ENCODE results near the gene SGO1. TPM values are rescaled to one million over a fixed set of nuclear protein-coding genes. Genes with fewer than 3 reads are reported as not detected.

Gene SGO1
- total RNA-seq = 10.3 and 16.6 TPM in 2 replicates

DNA sequence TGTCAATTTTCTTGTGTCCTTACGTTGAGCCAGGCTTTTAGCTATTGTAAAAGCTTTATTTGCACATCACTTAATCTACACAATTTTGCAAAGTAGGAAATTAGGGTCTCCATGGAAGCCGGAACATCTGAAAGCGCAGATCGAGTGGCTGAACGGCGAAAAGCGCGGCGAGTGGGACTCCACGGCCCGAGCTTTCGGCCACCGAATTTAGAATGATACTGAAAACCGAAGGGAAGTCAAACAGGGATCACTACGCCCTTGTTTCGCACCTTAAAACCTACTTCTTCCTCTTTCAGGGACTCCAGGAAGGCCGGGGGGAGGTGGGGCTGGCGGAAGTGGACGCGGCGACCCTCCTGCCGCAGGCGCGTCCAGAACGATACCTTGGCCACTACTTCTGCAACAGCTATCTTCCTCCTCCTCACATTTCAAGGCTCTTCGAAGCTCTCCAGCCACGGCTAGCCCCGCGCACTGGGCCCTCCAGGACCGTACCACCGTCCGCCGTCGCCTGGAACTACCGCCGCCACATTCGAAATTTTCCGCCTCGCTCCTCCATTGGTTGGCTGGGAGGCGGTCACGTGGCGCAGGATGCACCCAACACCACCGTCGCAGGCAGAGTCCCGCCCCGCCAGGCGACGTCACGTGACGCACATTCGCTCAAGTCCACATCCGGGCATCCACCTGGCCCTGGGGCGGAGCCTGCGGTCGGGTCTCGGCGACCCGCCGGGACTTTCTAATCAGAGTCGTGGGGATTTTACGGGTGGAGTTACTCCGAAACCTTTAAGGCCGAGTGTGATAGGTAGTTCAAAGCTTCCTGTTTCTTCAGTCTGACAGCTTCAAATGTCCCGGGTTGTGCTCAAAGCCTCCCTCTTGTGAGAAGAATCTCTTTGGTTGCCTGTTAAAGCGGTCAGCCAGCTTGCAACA is at the start of gene SGO1:
TSS of gene SGO1 (minus strand) at position 528 of the 921 bp plus-strand sequence. CDS start 2,179 bp downstream, outside the sequence.
- TF ChIP-seq, protein P1, sequence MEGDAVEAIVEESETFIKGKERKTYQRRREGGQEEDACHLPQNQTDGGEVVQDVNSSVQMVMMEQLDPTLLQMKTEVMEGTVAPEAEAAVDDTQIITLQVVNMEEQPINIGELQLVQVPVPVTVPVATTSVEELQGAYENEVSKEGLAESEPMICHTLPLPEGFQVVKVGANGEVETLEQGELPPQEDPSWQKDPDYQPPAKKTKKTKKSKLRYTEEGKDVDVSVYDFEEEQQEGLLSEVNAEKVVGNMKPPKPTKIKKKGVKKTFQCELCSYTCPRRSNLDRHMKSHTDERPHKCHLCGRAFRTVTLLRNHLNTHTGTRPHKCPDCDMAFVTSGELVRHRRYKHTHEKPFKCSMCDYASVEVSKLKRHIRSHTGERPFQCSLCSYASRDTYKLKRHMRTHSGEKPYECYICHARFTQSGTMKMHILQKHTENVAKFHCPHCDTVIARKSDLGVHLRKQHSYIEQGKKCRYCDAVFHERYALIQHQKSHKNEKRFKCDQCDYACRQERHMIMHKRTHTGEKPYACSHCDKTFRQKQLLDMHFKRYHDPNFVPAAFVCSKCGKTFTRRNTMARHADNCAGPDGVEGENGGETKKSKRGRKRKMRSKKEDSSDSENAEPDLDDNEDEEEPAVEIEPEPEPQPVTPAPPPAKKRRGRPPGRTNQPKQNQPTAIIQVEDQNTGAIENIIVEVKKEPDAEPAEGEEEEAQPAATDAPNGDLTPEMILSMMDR (conservative IDR thresholded peaks at IDR 0.05; ENCODE audit: low read depth, low read length) = peak; percentile 16
- peak within 1 kb of the TSS; percentile 91 for H3K4me3 ChIP-seq (ENCODE audit: low read depth, low read length)
- DNase-seq (ENCODE audit: low read depth) = peak; percentile 83

DNA sequence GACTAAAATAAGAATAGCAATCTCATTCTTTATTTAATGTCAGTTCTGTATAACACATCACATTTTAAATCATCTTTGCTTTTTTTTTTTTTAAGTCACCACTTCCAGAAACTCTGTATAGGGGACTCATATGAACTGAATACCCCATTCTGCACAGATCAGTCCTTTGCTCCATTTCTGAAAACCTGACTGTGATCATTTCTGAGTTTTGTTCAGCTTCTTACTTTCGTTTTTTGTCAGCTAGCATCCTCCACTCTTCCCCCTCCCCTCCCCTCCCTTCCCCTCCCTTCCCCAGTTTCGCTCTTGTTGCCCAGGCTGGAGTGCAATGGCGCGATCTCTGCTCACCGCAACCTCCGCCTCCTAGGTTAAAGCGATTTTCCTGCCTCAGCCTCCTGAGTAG is 49.8 kb upstream of the SGO1 start:
- no peak for DNase-seq (ENCODE audit: low read depth)
- no peak overlapping the region for H3K4me3 ChIP-seq (ENCODE audit: low read depth, low read length)
- TF ChIP-seq, protein P1 (conservative IDR thresholded peaks at IDR 0.05; ENCODE audit: low read depth, low read length) = no peak

DNA sequence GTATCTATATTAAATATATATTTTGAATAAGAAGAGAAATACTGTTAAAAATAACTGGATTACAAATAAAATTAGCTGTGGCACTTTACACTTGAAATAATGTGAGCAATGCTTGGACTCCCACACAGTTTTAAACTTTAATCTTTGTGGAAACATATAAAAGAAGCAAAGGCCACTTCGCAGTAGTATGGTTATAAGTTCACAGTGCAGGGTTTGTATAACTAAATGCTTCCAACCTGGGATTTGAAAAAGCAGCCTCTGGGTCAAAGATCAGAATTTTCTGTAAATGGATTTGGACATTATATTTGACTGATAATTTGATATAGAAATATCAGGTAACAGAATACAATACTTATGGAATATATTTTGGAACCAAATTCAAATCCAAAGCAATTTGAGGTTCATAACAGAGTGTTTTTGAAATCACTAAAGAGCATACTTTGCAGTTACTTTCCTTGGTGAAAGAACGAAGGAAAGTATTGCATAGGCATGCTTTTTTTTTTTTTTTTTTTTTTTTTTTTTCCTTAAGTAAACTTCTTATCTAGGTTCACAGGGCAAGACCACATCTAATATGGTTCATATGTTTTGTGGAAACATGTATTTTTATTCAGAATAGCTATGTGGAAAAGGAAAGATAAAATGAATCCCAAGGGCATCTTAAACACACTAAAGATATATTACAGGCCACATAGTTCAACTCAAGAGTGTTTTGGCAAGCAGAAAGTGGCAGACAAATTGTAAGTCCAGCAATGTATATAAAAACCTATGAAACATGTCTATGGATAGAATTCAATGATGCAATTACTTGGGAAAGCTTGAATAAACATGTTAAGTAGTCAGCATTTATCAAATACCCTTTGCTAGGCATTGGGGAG is 47.1 kb upstream of the SGO1 start:
- no peak overlapping the region for H3K4me3 ChIP-seq (ENCODE audit: low read depth, low read length)
- DNase-seq (ENCODE audit: low read depth) = no peak
- TF ChIP-seq, protein P1 (conservative IDR thresholded peaks at IDR 0.05; ENCODE audit: low read depth, low read length) = no peak

DNA sequence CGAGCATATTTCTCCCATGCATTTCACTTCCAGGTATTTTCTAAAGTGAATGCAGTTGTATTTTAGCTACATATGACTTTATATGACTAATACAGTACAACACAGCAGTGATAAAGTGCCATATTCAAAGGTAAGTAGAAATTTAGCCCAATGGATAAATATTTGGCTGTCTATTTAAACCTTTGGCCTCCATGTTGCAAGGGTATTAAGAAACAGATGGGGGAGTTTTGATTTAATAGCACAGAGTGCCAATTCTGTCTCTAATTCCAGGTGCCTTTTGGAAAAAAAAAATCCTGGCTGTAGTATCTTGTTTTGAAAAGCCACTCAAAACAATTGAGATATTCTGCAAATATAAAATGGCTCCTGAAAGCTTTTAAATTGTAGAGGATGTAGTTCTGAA is 44.9 kb upstream of the SGO1 start:
- no peak for DNase-seq (ENCODE audit: low read depth)
- no peak overlapping the region for H3K4me3 ChIP-seq (ENCODE audit: low read depth, low read length)
- TF ChIP-seq, protein P1 (conservative IDR thresholded peaks at IDR 0.05; ENCODE audit: low read depth, low read length) = no peak

DNA sequence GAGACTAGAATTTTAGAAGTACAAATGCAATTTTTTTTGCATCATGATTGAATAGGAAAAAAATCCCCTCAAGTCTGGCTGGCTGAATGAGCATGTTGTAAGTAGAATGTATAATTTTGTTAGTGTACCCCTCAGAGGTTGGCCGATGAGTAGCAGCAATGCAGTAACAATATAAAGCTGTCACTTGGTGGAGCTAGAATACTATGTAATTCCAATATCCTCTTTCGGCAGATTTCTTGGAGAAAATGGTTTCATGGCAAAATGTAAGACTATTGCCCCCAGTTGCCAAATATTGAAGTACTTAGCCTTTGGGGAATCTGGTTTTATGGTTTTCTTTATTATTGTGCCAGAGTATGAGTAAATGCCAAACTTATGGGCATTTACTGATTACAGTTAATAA is 39.8 kb upstream of the SGO1 start:
- TF ChIP-seq, protein P1 (conservative IDR thresholded peaks at IDR 0.05; ENCODE audit: low read depth, low read length) = peak; percentile 60
- DNase-seq (ENCODE audit: low read depth) = no peak

DNA sequence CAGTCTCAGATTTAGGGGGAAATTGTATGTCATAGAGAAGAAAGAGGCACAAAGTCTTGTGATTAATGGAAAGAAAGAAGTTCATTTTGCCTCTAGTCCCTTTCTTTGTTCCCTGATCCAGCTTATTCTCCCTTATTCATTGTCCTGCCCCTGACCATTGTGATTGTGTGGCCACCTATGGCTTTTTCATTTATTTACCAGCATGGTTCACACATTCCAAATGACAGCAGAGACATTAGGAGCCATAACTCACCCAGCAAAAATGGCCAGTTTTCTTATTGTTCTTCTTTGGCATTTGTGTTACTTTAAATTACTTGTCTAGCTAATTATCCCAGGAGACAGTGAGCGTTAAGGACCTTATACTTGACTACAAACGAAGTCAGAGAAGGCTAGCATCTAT is 36.3 kb upstream of the SGO1 start:
- no peak for DNase-seq (ENCODE audit: low read depth)
- TF ChIP-seq, protein P1 (conservative IDR thresholded peaks at IDR 0.05; ENCODE audit: low read depth, low read length) = no peak
- no peak overlapping the region for H3K4me3 ChIP-seq (ENCODE audit: low read depth, low read length)

More for the DNA sequence above, 39.8 kb upstream of the SGO1 start:
- no peak overlapping the region for H3K4me3 ChIP-seq (ENCODE audit: low read depth, low read length)
